Endometrium (tissue), 2 donors: ENCODE data around the gene LETM1.

ENCODE experiments used
- FAIRE-seq: peaks from 2 replicates; lab custom pipeline; 2012; peaks lifted over from hg19 to GRCh38; lab: Jason Lieb, UNC
- donor health status: control.
- donor health status: control.

The LETM1 gene

GRCh38 chr4:1856071-1856942 is at the start of gene LETM1:
Gene LETM1 (minus strand): TSS chr4:1856156. CDS start chr4:1855950, 206 bp downstream.
- no peak for FAIRE-seq

GRCh38 chr4:1904042-1904441 is 48.1 kb upstream of the LETM1 start:
- FAIRE-seq, result no peak

- no peak for FAIRE-seq
Measured at GRCh38 chr4:1903035-1903434, 47.1 kb upstream of the LETM1 start.

GRCh38 chr4:1902243-1902642 is 46.3 kb upstream of the LETM1 start:
- no peak for FAIRE-seq

- no peak for FAIRE-seq
Measured at GRCh38 chr4:1901127-1901526, 45.2 kb upstream of the LETM1 start.

- FAIRE-seq, result no peak
Measured at GRCh38 chr4:1900624-1901023, 44.7 kb upstream of the LETM1 start.

GRCh38 chr4:1900087-1900433 is 44.1 kb upstream of the LETM1 start:
- FAIRE-seq, result no peak

- FAIRE-seq, result no peak
Measured at GRCh38 chr4:1899149-1900086, 43.5 kb upstream of the LETM1 start.

GRCh38 chr4:1898681-1899080 is 42.7 kb upstream of the LETM1 start:
- no peak for FAIRE-seq

GRCh38 chr4:1898007-1898406 is 42.1 kb upstream of the LETM1 start:
- FAIRE-seq, result no peak

GRCh38 chr4:1896658-1896991 is 40.7 kb upstream of the LETM1 start:
- FAIRE-seq, result no peak

GRCh38 chr4:1895971-1896657 is 40.2 kb upstream of the LETM1 start:
- FAIRE-seq, result no peak

- no peak for FAIRE-seq
Measured at GRCh38 chr4:1890979-1891570, 35.1 kb upstream of the LETM1 start.

GRCh38 chr4:1887052-1887451 is 31.1 kb upstream of the LETM1 start:
- no peak for FAIRE-seq

- no peak for FAIRE-seq
Measured at GRCh38 chr4:1885414-1885813, 29.5 kb upstream of the LETM1 start.

- no peak for FAIRE-seq
Measured at GRCh38 chr4:1883583-1883982, 27.6 kb upstream of the LETM1 start.

- no peak for FAIRE-seq
Measured at GRCh38 chr4:1882850-1883271, 26.9 kb upstream of the LETM1 start.

- FAIRE-seq, result no peak
Measured at GRCh38 chr4:1880332-1880731, 24.4 kb upstream of the LETM1 start.

- FAIRE-seq, result no peak
Measured at GRCh38 chr4:1879485-1879884, 23.5 kb upstream of the LETM1 start.

GRCh38 chr4:1874201-1874600 is 18.2 kb upstream of the LETM1 start:
- FAIRE-seq, result no peak

- no peak for FAIRE-seq
Measured at GRCh38 chr4:1873776-1874175, 17.8 kb upstream of the LETM1 start.

- no peak for FAIRE-seq
Measured at GRCh38 chr4:1873291-1873690, 17.3 kb upstream of the LETM1 start.
